ENCODE results near the gene FXYD1.

Gene FXYD1

DNA sequence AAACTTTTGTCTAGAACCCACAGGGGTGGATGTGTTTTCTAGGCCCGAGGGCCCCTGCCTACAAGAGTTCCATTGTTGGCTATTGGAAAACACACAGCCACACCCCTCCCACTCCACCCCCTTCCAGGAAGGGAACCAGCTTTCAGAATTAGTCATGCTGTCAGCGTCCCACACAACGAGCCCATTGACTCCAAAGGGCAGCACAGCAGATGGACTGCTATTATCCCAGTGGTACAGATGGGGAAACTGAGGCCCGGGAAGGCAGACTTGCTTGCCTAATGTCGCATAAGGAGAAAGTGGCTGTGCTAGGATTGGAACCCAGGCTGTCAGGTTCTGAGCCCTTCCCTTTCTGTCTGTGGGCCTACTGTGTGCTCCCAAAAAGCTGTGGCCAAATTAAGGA, 31.1 kb upstream of the FXYD1 start:
- DNase-seq, result peak in 12 of 14 donors; percentile 19 to 90 (median 76)

DNA sequence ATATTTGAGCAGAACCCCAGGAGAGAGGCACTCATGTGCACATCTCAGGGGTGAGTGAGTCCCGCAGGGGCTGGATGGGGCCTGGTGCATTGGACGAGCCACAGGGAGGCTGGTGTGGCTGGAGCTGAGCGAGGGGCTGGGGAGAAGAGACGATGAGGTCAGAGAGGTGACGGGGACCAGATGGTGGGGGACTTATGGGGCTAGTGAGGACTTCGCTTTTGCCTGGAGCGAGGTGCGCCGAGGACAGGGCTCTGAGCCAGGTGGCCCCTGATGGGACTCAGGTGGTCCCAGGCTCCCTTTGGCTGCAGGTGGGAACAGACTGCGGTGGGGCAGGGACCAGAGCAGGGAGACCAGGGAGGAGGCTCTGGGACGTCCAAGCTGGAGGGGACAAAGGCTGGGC, 29.9 kb upstream of the FXYD1 start:
- no peak for DNase-seq

- DNase-seq, result peak in 11 of 14 donors; percentile 11 to 85 (median 56)
Measured at GRCh38 chr19:35109395-35110112, 29.1 kb upstream of the FXYD1 start.

GRCh38 chr19:35110974-35111373, 27.6 kb upstream of the FXYD1 start:
- DNase-seq, result no peak

DNA sequence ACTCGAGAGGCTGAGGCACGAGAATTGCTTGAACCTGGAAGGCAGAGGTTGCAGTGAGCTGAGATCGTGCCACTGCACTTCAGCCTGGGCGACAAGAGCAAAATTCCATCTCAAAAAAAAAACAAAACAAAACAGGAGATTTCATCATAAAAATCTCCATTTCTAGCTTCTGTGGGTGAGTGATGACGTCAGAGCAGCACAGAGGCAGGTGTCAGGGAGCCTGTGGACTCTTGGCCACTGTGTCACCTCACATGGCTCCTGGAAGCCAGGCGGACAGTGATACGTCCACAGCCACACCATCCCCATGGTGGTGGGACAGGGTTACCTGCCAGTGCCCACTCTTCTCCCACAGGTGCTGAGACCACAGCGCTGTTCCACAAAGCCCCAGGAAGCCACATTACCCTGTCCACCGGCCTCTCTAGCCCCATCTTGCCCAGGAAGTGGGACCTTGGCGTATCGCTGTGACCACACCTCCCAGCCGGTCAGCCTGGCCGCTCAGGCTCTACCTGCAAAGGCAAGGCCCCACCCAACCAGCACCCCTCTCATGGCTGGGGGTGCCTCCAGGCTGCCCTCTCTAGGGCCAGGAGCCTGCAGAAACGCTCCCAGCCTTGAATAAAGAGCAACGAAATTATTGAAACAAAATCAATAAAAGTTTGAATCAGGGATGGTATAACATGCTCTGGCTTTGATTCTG, 25.5 kb upstream of the FXYD1 start:
- no peak for DNase-seq

- DNase-seq, result peak in 12 of 14 donors; percentile 56 to 93 (median 86)
Measured at GRCh38 chr19:35114353-35115176, 24.1 kb upstream of the FXYD1 start.

GRCh38 chr19:35115177-35115951, 23.3 kb upstream of the FXYD1 start, which contains the start of gene FXYD3:
Gene FXYD3 (plus strand): TSS chr19:35115823. CDS start chr19:35119377, 3,554 bp downstream.
- DNase-seq, result peak in 13 of 14 donors; percentile 54 to 92 (median 84)

GRCh38 chr19:35116072-35116801, 22.4 kb upstream of the FXYD1 start:
- DNase-seq, result peak in 1 of 14 donors; percentile 31

DNA sequence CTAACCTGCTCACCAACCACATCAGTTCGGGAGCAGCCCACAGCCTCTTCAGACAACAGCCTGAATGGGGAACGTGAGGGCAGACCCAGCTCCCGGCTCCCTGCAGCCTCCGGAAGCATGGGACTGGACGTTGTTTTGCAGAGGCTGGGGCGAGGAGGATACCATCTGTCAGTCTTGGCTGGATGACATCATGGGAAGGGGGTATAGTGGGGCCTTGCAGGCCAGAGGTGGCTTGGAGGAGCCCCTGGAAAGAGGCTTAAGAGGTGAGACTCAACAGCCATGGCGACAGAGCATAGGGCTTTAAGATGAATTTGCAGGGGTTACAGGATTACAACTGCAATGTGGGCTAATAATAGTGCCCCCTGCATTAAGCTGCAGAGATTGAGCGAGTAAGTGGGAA, 21.5 kb upstream of the FXYD1 start:
- no peak for DNase-seq

DNA sequence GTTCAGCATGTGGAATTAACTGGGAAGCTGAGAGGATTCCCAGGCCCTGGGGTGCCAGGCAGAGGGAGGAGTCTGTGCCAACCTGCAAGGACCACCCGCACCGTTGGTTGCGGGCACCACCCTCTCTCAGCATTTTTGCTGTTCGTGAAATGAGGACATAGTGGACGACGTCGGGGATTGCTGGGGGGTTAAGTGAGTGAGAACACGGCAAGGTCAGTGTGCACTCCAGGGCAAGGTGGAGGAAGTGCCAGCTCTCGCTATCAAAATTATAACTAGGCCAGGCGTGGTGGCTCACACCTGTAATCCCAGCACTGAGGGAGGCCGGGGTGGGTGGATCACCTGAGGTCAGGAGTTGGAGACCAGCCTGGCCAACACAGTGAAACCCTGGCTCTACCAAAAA, 20.8 kb upstream of the FXYD1 start:
- no peak for DNase-seq

DNA sequence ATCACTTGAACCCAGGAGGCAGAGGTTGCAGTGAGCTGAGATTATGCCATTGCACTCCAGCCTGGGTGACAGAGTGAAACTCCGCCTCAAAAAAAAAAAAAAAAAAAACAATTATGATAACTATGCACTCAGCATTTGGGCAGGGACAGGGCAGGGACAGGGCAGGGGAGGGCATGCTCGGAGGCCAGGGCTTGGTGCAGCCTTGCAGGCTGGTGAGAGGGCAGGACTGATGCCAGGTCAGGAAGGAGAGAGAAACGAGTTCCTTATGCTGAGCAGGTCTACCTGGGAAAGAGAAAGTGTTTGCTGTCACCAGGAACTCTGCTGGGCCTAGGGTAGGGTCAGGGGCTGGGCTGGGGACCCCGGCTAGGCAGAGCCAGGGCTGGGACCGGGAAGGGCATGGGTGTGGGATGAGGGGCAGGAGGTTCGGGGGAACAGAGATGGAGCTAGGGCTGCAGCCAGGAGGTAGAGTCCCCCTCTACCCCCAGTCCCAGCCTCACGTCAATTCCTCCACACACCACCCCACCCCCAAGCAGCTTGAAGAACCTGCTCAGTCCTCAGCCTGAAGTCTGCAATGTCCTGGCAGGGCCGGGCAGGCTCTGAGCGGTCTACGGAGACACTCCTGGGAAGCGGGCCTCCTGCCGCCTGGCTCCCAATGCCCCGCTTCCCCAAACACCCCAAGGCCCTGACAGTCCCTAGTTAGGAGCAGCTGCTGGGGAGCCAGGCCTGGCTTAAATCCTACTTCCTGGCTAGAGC, 20.2 kb upstream of the FXYD1 start:
- no peak for DNase-seq

DNA sequence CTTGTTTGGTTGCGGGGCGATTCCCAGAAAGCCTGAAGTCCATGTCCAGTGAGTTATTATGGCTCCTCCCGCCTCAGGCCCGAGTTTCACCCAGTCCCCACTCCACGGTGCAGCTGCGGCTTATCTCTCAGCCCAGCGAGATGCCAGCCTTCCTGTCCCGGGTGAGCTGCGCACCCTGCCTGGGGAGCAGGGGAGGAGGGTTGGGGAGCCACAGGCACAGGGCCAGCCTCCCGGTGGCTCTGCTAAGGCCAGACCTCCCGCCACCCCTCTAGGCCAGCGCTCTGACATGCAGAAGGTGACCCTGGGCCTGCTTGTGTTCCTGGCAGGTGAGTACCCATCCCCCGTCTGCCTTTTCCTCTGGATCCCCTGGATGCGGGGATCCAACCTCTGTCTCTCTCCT, 19.5 kb upstream of the FXYD1 start:
- DNase-seq, result no peak

GRCh38 chr19:35119578-35120155, 19.0 kb upstream of the FXYD1 start:
- DNase-seq, result no peak

GRCh38 chr19:35120492-35120891, 18.1 kb upstream of the FXYD1 start:
- DNase-seq, result peak in 3 of 14 donors; percentile 6 to 65 (median 15)

DNA sequence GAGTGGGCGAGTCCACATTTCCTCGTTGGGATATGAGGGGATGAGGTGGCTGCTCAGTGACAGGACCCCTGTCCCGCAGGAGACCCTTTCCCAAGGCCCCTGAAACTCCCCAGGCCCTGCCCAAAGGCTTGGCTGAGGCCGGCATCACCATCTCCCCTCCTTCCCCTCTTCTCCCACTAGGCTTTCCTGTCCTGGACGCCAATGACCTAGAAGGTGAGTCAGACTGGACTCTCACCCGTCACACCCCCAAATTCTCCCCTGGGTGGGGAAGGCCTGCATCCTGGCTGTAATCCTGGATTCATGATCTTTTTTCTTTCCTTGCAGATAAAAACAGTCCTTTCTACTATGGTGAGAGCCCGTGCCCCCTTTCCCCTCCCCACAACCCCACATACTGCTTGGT, 17.7 kb upstream of the FXYD1 start:
- DNase-seq, result no peak

GRCh38 chr19:35122687-35123551, 15.7 kb upstream of the FXYD1 start:
- DNase-seq, result no peak

DNA sequence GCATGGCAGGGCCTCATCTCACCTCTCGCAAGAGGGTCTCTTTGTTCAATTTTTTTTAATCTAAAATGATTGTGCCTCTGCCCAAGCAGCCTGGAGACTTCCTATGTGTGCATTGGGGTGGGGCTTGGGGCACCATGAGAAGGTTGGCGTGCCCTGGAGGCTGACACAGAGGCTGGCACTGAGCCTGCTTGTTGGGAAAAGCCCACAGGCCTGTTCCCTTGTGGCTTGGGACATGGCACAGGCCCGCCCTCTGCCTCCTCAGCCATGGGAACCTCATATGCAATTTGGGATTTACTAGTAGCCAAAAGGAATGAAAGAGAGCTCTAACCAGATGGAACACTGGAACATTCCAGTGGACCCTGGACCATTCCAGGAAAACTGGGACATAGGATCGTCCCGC, 15.1 kb upstream of the FXYD1 start:
- peak in 7 of 14 donors; percentile 28 to 61 (median 38) for DNase-seq

GRCh38 chr19:35124098-35125060, 14.2 kb upstream of the FXYD1 start:
- peak; percentile 44 to 97 (median 92) for DNase-seq
